HG02759 (cell line): ENCODE measurements around the gene GAS7.

Experiments
- ATAC-seq: cut with Tn5 transposase; IDR thresholded peaks from one replicate; pipeline ENCODE4 v1.9.1; 2021; ENCODE audit warnings: mild to moderate bottlenecking, moderate library complexity; ENCODE audit not compliant: unreplicated experiment

Gene GAS7

DNA sequence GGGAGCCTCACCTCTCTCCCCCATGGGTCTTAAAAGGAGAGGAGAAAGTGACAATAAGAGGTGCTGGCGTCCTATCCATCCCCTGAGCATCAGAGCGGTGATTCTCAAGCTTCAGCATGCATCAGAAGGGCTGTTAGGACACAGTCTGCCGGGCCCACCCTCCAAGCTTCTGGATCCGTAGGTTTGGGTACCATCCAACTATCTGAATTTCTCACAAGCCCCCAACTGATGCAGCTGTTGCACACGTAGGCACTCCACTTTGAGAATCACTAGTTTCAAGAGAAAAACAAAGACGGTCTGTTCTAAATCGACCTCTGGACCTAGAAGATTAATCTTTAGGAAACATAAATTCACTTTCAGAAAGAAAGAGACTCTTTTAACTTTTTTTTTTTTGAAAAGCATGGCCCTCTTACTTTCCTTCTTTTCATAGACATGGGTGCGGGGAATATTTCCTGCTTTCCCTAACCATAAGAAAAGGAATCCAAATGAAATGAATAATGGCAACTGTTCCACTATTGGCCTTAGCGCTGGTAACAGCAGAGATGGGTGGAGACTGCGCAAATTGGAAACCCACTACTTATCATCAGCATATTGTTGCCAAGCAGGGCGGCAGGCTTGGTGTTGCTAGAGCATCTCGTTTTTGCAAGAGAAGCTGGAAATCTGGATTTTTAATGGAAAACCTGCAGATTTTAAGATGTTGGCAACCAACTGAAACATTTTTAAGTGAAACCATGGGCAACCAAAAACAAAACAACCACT lies 144.4 kb downstream of the GAS7 start:
- ATAC-seq, result no peak

DNA sequence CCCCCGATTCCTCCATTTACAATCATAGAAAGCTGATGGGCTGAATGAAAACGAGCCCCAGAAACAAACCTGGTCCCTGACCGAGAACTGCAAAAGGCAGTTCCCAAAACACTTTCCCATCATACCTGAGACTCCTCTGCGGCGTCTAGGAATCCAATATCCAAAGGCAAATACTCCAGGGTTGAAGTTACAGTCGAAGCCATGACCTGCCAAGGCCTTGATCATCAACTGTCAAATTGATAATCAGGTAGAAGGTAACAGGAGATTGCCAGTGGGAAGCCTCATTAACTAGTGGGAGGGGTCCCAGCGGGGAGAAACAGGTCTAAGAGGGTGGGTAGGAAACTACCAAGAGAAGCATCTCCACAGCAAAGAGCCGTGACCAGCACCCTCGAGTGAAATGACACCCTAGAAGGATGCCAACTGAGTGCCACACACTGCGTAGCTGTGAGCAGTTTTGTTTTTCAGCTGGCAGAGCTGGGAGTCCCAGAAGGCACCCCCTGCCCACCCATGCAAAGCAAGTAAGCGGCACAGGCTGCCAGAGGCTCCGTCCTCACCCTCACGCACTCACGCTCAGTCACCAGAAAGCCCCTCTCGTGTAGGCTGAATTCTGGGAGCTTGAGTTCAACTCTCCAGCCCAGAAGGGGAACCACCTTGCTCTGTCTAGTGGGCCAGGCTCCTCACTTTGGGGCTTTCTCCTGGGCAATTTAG lies 146.1 kb downstream of the GAS7 start:
- ATAC-seq, result peak; percentile 63

DNA sequence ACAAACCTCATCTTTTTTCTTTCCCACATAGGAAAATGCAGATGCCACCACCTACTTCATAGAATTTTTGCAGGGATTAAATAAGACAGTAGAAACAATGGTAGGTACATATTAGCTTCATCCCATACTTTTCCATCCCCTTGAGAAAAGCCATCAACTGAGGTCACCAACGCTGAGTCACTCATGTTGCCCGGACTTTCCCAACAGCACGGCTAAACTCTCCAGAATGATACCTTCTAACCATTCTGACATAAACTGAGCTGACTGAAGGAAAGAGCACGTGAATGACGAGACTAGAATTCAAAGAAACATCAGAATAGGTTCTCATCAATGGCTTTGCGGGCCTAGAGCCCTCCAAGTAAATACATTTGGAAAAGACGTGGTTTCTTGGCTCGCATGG lies 147.3 kb downstream of the GAS7 start:
- no peak for ATAC-seq

DNA sequence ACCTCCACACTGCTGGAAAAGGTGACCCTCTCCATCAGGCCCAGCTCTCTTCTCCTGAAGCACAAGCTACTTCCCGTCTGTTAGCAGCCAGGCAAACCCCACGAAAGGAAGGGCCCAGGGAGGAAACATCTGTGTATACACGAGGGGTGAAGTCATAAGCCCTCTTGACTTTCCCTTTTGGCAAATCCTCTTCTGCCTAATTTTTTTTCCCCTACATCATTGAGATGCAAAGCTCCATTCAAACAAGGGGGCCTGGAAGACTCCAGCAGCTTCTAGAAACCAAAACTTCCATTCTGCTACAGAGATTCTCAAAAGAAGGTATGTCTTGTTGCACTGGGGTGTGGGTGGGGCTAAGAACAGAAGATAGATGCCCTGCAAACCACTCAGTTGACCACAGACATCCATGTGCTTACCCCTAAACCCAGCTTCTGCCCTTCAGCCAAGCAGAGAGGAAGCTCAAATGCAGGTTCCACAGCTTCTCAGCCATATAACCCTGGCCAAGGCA lies 147.8 kb downstream of the GAS7 start:
- ATAC-seq, result peak; percentile 51

DNA sequence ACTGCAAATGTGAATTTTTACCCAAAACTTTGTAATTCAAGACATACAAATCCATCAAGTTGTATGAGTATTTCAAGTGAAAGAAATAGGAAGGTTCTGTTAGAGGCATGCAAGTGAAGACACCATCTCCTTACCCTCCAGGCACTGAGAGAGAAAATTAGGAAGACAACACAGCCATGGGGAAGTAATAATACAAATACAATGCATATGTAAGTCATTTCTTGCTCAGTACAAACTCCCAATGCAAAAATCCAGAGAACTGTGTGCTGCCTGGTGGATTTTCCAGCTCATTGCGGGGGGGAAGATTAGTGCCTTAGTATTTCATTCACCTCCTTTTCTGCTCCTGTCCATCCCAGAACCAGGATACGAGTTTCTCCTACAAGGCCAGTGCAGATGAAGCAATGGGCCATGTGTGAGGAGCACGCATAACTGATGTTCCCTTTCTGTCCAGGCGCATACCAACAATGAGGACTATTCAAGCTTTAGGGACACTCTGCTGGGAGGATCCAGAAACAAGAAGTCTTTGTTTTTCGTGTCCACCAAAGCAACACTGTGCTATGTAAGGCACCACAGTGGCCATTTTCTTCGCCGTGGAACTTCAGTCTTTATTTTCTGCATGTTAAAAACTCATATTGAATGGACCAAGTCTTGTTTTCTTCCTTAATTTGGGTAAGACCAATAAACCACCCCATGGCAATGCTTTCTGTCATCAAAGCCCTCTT lies 149.6 kb downstream of the GAS7 start:
- no peak for ATAC-seq

DNA sequence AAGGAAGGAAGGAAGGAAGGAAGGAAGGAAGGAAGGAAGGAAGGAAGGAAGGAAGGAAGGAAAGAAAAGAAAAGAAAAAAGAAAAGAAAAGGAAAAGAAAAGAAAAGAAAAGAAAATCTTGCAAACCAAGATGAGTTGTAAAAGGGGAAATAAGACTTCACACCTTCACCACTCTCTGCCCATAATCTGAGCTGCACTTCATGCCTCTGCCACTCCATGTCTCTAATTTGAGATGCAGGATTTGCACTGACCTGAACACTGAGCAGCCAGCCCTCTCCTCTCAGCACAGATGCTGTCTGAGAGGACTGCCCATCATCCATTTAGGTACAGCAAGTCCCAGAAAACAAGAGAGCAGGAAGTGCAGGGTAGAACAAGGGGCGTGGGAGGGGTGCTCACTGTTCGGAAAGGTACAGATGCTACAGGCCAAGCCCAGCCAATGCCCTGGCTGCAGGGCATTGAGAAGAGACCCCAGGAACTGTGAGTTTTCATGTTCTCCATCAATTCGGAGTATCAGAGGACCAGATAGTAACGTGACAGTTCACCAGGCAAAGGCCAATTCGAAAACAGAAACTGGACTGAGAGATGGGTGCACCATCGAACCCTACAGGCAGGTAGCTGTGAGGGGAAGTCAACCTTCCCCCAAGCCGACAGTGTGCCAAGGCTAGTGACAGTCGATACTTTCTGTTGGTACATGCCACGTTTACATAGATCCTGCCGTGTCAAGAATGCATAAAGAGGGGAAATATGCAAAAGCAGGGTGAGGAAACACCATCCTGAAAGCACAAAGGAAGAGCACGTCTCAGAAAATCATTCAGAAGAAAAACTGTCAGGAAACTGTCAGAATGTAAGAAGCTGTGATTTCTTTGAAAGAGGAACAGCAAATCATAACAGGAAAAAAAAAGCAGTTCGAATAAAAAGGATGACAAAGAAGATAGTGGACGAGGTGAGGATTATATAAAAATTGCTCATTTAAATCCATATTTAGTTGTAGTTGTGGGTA lies 151.3 kb downstream of the GAS7 start:
- peak; percentile 54 for ATAC-seq

DNA sequence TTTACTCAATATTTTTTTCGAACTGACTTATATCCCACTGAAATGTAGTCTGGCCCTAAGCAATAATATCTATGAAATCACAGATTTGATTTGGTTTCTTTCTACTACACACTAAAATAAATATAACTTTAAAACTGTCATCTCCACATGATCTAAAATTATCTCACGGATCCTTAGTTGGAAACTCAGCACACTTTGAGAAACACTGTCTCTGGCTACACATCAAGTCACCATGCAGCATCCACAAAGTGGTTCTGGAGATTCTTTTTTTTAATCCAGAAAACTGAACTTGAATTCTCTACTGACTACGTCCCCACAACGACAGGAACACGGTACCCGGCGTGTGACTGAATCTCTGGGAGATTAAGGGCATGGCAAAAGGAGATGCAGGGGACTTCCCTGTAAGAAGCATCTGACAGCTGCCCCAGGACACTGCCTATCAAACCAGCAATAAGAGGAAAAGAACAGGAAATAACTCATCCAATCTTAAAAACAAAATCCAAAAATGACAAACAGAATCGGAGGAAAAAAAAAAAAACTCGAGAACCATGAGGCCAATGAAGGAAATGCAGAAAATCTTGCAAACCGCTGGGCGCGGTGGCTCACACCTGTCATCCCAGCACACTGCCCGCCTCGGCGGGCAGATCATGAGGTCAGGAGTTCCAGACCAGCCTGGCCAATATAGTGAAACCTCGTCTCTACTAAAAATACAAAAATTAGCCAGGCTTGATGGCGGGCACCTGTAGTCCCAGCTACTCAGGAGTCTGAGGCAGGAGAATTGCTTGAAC lies 152.3 kb downstream of the GAS7 start:
- ATAC-seq, result no peak

DNA sequence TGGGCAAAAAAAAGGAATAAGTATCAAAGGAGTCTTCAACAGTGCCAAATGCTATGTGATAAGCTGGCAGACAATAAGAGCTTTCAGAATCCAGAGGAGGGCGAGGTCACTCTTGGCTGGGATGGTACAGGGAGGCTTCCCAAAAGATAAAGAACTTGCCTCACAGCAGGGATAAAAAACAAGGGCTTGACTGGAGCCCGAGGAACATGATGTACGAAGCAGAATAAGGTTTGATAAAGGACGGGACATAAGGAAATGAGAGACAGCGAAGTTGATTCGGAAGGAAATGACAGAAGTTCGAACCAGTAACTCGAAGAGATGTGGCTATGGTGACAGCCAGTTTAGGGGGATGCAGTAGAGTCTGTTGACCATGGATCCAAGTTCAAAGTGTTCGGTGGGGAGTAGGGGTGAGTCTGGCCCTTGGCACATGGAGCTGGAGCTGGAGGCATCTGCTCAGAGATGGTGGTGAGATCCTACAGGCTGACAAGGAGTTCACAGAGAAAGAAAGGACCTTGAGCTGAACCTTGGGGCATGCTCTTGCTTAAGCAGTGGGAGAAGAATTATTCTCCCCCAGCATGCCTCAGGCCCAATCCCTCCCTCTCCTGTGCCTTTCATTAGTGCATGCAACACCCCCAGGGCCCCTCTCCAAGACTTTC lies 155.7 kb downstream of the GAS7 start:
- ATAC-seq, result no peak

DNA sequence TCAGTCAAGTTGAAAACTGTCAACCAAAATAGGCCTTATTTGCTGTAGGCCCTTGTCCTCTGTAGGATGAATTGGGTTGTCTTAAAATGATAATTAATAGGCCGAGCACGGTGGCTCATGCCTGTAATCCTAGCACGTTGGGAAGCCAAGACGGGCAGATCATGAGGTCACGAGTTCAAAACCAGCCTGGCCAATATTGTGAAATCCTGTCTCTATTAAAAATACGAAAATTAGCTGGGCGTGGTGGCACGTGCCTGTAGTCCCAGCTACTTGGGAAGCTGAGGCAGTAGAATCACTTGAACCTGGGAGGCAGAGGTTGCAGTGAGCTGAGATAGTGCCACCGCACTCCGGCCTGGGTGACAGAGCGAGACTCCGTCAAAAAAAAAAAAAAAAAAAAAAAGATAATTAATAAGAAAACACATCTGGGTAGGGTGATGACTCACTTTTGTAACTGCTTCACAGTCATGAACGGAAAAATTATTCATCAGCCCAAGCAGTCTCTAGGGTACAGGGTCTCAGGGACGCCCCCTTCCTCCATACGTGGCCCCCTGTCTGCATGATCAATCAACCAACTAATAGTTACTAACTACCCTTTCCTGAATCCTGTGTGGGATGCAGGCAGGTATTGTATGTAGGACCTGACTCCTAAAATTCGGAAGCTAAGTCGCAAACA lies 156.4 kb downstream of the GAS7 start:
- ATAC-seq, result no peak

DNA sequence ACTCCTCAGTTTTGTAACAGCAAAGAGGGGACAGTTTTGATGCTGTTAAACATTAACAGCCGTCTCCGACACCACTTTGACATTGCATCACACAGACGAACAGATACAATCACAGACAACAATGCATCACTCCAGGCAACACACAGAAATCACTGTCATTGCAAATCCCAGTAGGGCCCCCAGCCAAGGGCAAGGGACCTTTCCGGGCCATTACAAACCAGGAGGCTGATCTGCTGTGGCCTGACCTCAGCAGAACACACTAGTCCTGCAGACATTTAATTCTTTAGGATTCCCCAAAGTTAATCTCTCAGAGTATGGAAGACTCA lies 157.2 kb downstream of the GAS7 start:
- ATAC-seq, result peak; percentile 17

DNA sequence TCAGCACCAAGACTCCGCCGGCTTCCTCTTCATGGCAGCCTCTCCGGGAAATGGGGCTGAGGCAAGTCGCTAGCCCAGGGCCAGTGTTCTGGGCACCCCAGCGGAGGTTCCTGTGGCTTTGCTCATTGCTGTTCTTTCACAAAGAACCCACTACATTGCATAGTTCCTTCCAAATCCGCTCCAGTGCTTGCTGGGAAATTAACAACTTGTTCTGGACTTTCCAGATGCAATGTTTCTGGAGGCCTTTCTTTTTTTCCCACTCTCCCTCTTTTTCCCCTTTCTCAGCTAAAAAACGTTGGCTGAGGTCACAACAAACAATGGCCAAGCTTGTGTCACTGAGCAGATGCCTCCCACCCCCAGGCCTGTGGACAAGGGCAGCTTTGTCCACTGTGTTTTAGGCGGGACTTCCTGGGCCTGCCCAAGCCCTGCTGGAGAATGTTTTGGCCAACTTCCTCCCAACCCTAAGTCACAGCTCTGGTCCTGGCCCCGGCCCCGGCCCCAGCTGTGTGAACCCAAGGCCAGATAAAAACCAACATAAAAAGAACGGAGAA lies 161.8 kb downstream of the GAS7 start:
- ATAC-seq, result no peak

DNA sequence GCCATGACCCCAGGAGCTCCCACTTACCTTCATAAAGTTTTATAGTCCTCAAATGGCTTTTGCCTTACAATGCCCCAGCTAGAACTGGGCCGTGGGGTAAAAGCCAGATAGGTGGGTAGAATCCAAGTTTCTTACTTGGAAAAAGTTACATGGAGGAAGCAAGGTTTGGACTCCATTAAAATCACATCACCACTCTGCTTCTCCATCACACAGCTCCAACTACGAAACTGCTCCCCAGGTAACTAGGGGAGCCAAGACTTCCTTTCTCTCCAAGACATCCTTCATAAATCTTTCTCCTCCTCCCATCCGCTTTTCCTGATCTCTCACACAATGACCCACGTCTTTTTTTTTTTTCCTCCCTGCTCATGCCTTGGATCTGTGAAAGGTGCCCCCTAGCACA lies 162.5 kb downstream of the GAS7 start:
- no peak for ATAC-seq

DNA sequence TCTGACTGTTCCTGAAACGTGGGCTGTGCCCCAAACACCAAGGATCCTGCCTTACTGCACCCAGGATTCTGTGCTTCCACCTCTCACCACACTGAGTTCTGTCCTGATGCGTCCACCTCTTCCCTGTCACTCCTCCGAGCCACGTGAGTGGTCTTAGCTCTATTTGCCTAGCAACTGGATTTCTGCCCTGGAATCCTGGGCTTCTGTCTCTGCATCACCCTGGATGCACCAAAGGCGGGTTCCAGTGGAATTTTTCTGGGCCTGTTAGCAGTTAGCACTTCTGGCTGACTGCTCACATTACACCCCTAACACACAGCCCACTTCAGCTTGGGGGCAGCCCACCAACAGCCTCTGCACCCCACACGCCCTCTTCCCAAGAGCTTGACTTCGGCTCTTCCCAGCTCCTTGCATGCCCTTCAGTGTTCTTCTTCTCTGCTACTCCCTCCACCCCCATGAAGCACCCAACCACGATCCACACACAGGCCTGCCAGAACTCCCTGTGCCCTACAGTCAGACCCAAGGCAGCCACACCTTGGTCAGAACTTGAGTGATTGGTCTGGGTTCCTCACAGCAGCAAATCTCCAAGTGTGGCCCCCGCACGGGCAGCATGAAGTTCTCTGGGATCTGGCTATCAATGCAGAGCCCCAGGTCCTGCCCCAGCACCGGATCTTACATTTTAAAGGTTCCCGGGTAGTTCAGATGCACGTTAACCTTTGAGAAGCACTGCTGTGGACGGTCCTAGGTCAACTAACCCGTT lies 163.5 kb downstream of the GAS7 start:
- ATAC-seq, result no peak

DNA sequence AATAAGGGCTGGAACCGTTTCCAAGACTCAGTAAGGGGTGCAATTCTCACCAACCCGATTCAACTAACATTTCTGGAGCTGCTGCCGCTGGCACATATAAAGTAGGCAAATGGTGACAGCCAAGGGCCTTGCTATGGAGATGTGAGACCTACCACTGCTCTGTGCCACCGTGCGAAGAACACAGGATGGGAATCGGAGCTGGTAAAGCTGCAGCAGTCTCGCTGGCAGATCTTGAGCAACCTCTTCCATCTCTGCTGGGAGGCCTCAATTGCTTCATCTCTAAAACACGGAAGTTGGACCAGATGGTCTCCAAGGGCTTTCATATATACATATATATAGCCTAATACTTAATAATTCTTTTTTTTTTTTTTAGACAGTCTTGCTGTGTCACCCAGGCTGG lies 164.4 kb downstream of the GAS7 start:
- ATAC-seq, result no peak

DNA sequence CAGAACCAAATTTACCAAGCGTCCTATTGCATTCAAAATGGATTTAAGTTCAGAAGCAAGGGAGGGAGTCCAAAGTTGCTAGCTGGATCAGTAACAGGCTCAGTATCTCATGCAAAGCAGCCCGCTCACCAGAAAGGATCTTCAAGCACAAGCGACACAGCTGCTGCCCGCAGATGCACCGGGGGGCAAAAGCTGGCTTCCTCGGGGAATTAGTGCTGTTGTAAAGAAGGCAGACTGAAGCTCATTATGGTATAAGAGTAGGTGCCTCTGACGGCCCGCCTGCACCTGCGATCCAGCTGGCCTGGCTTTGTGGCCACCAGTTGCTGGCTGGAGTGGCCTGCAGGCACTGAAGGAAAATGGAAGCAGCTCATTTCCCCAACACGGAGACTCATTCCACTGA lies 165.0 kb downstream of the GAS7 start:
- ATAC-seq, result peak; percentile 70

DNA sequence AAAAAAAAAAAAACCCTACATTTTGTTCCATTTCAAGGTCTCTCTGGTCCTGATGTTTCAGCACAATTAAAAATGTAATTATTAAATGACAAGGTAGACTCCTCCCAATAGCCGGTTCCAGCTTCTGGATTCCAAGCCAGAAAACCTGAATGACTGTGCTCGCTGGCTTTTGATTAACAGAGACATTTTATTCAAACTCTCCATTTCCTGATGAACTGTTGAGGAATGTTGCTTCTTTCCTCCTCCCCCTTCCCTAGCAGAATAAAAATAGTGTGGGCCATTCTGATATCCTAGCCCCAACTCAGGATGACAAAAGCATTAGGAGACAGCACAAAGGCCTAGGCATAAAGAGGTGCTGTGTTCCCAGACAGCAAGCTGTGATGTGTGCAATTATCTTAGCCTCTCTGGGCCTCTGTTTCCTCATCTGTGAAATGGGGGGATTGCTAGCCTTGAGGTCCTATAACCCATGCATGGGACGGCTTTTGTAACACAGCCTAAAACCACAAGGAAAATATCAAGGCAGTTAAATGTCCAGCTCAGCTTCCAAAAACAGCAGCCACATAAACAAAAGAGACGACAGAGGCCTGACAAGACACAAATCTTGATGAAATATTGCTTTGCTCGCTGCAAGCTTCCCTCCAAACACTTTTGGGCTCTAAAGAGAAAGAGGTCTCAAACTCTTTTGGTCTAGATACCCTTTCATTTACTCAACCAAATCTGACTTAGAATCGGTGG lies 166.1 kb downstream of the GAS7 start:
- no peak for ATAC-seq

DNA sequence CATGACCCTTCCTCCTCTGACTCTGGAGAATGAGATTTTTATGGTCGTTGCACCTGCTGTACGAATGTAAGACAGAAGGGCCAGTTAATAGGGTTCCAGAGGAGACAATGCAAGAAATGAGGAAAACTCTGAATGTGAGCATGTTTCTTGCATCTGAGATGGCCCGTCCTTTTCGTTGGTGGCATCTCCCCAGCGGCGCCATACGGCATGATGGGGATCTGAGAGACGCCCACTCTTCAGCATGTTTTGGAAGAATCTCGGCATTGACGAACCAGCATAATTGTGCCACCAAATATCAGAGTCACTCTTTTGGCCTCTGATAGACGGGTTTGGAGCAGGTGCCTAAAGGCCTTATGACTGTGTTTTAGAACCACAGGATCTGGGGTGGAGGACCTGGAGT lies 166.8 kb downstream of the GAS7 start:
- no peak for ATAC-seq
